NCI-H146 (cell line): ENCODE data around the gene CENPH.
"Not testable (repeated sequence)": the region's sequence is repeated elsewhere in the genome, so short reads cannot be mapped to it uniquely, and the experiment has no call there.

ENCODE experiments used
- DNase-seq: peaks from one replicate; lab custom pipeline; 2025; lab: John Stamatoyannopoulos, UW

Gene CENPH, protein sequence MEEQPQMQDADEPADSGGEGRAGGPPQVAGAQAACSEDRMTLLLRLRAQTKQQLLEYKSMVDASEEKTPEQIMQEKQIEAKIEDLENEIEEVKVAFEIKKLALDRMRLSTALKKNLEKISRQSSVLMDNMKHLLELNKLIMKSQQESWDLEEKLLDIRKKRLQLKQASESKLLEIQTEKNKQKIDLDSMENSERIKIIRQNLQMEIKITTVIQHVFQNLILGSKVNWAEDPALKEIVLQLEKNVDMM

DNA sequence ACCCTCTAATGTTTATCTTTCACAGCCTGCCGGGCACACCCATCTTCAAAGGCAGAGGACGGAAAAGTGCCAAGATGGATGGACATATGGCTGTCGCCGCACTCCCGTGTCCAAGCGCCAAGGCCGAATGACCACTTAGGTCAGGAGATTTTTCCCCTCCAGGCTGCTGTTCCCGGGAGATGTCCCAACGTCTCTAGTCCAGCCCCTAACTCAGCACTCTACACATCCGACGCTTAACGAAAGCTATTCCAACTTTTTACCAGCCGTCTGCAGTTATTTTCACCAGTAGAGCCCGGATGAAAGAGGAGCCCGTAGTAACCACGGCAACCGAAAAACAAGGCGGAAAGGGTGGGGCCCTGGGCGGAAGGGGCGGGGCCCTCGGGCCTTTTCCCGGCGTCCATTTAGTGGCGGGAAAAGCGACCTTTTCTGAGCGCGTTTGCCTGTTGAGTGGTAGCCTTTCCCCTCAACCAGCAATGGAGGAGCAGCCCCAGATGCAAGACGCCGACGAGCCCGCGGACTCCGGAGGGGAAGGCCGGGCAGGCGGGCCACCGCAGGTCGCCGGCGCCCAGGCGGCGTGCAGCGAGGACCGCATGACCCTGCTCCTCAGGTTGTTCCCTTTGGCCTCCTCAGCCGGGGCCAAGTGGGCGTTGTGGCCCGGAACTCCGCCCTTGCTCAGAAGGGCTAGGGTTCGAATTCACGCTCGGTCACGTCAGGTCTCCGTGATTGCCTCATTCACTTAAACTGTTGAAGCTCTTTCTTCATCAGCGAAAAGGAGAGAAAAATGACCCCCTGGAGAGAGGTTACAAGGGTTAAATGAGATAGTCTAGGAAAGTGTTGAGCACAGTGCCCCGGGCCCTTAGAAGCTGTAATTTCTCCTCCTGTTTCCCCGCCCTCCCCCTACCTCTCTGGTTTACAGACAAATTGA, at the start of gene CENPH:
TSS of gene CENPH (plus strand) at position 422 of the 925 bp plus-strand sequence. CDS start at position 474, 52 bp downstream.
- DNase-seq = peak; percentile 91

GRCh38 chr5:69140239-69140638, 49.1 kb upstream of the CENPH start:
- not testable (repeated sequence) for DNase-seq

DNA sequence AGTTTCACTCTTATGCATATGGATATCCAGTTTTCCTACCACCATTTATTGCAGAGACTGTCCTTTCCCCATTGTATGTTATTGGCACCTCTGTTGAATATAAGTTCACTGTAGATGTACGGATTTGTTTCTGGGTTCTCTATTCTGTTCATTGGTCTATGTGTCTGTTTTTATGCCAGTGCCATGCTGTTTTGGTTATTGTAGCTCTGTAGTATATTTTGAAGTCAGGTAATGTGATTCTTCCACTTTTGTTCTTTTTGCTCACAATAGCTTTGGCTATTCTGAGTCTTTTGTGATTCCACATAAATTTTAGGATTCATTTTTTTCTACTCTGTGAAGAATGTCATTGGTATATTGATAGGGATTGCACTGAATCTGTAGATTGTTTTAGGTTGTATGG, 48.6 kb upstream of the CENPH start:
- DNase-seq = no peak

DNA sequence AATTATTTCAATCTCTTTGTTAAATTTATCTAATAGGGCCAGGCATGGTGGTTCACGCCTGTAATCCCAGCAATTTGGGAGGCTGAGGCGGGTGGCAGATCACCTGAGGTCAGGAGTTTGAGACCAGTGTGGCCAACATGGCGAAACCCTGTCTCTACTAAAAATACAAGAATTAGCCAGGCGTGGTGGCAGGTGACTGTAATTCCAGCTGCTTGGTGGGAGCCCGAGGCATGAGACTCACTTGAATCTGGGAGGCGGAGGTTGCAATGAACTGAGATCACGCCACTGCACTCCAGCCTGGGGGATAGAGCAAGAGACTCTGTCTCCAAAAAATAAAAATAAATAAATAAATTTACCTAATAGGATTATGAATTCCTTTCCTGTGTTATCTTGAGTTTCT, 40.8 kb upstream of the CENPH start:
- DNase-seq = not testable (repeated sequence)

- no peak for DNase-seq
Observed at GRCh38 chr5:69148981-69149675, 40.3 kb upstream of the CENPH start.

DNA sequence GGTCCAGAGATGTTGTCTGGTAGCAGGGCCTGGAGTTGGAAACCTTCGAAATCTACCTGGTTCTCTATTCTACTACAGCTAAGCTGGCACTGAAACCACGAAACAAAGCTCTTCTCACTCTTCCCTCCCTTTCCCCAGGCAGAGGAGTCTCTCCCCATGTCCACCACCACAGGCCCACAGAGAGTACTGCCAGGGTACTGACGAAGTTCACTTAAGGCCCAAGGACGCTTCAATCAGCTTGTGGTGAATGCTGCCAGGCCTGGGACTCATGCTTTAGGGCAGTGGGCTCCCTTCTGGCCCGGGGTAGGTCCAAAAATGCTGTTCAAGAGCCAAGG, 39.7 kb upstream of the CENPH start:
- no peak for DNase-seq

DNA sequence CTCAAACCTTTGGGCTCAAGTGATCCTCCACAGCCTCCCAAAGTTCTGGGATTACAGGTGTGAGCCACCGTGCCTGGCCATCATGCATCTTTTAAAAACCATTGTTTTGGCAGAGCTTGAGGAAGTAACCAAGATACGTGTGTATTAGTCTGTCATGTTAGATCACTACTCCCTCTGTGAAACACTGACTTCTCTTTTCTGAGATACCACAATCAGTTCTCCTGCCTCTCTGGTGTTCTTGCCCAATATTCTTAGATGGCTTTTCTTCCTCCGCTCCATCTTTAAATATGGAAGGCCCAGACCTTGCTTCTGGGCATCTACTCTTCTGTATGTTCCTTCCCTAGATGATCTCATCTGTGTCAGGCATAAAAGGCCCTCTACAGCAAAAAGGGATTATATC, 36.7 kb upstream of the CENPH start:
- no peak for DNase-seq

DNA sequence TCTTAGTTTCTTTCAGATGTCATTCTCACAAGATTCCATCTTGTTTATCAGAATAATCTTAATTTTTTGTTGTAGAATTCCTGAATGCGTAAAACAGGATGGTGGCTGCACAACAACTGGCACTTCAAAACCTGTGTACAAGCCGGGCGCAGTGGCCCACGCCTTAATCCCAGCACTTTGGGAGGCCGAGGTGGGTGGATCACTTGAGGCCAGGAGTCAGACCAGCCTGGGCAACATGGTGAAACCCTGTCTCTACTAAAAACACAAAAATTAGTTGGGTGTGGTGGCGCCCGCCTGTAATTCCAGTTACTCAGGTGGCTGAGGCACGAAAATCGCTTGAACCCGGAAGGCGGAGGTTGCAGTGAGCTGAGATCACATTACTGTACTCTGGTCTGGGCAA, 32.9 kb upstream of the CENPH start:
- DNase-seq = no peak

GRCh38 chr5:69158039-69158438, 31.3 kb upstream of the CENPH start:
- no peak for DNase-seq

DNA sequence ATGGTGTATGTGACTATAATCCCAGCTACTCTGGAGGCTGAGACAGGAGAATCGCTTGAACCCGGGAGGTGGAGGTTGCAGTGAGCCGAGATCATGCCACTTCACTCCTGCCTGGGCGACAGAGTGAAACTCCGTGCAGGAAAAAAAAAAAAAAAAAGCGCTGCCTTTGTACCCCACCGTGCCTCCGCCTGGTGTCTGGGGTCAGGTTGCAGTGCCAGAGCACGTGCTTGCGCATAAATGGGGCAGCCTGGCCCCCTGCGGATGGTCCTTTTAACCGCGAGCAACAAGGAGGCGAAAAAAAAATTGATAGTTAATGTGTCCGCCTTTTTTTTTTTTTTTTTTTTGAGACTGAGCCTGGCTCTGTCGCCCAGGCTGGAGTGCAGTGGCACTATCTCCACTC, 28.7 kb upstream of the CENPH start:
- DNase-seq = peak; percentile 80

- DNase-seq = peak; percentile 99
Observed at GRCh38 chr5:69166686-69167492, 22.5 kb upstream of the CENPH start, which contains the start of gene CCNB1. CCNB1 (plus strand) TSS chr5:69167150; CDS start chr5:69167263, 113 bp downstream.

DNA sequence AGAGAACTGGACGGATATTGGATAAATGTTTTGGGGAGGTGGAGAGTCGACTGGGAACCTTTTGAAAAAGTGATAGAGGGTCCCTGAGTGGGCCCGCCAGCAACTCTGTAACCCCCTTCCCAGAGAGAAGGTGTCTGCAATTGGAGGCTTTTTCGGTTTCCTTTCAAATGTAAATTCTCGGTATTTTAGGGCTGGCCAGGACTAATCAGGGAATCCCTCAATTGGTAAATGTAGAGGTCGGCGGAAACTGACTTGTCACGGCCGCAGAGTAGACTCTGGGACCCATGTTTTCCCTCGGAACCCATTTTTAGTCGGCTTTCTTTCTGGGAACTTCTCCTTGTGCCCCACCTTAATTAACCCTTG, 21.9 kb upstream of the CENPH start:
- peak; percentile 25 for DNase-seq

DNA sequence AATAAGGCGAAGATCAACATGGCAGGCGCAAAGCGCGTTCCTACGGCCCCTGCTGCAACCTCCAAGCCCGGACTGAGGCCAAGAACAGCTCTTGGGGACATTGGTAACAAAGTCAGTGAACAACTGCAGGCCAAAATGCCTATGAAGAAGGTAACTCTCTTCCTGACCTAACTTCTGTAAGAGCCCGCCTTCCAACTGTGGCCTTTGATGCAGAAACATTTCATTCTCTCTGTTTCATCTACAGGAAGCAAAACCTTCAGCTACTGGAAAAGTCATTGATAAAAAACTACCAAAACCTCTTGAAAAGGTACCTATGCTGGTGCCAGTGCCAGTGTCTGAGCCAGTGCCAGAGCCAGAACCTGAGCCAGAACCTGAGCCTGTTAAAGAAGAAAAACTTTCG, 21.5 kb upstream of the CENPH start:
- DNase-seq = no peak

DNA sequence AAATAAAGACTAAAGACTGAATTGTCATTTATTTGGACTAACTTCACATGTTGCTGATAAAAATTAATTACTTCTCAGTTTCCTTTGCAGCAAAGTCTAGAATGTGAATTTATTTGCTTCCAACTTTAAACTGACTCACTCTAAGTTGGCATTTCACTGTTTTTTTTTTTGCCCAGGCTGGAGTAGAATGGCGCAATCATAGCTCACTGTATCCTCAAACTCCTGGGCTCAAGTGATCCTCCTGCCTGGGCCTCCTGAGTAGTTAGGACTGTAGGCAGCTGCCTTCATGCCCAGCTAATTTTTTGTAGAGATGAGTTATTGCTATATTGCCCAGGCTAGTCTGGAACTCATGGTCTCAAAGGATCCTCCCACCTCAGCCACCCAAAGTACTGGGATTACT, 18.9 kb upstream of the CENPH start:
- DNase-seq = no peak

- DNase-seq = no peak
Observed at GRCh38 chr5:69170969-69171368, 18.4 kb upstream of the CENPH start.

- DNase-seq = not testable (repeated sequence)
Observed at GRCh38 chr5:69181659-69182293, 7.6 kb upstream of the CENPH start.

DNA sequence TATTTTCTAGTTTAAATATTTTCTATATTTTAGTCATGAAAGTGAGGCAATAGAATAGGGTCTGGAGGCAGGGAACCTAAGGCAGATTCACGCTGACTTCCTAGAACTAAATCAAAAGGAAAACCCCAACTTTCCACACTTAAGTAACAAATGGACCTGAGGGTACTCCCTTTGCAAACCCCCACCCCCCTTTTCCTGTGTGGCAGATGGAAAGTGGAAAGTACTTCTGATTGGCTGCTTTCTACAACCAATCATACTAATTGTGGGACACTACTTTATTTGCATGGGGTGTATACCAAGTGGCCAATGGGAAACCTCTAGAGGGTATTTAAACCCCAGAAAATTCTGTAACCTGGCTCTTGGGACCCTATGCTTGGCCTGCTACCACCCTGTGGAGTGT, 4.8 kb upstream of the CENPH start:
- DNase-seq = no peak

GRCh38 chr5:69187342-69187741, 2.0 kb upstream of the CENPH start:
- no peak for DNase-seq

- DNase-seq = no peak
Observed at GRCh38 chr5:69188811-69189161, 597 bp upstream of the CENPH start.

GRCh38 chr5:69202497-69202896, 13.1 kb downstream of the CENPH start:
- DNase-seq = no peak

DNA sequence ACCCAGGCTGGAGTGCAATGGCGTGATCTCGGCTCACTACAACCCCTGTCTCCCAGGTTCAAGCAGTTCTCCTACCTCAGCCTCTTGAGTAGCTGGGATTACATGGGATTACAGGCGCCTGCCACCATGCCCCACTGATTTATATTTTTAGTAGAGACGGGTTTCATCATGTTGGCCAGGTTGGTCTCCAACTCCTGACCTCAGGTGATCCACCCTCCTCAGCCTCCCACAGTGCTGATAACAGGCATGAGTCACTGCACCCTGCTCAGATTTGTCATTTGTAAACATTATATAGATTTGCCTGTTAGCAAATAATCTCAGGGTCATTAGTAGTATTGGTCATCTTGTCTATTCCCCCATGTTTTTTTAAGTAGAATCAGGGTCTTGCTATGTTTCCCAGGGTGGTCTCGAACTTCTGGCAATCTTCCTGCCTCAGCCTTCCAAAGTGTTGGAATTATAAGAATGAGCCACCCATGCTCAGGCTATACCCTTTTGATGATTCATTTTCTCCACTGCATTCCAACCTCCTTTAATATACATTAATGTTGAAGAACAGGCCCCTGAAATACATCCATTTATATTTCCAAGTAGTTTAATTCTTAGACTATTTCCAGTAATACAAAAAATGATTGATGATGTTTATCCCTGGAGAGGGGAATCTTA, 17.3 kb downstream of the CENPH start:
- no peak for DNase-seq
